Measurements from ENCODE around the gene ERICH2. TPM values are rescaled to one million over a fixed set of nuclear protein-coding genes. Genes with fewer than 3 reads are reported as not detected.

Gene ERICH2
- total and polyA plus RNA-seq, 2 experiments from 2014 or later = 3.5 TPM; not detected in 1

GRCh38 chr2:170836027-170836426, 65.8 kb downstream of the ERICH2 start (continued):
- TF ChIP-seq STAT1 (IDR thresholded peaks at IDR 0.05; ENCODE audit: unreplicated experiment) (no peak), EZH2phosphoT487 (IDR thresholded peaks at IDR 0.05; ENCODE audit: unreplicated experiment) (no peak), CTCF (conservative IDR thresholded peaks at IDR 0.05; ENCODE audit: low read depth in 2 of 2) (no peak), NANOG (IDR thresholded peaks at IDR 0.05; ENCODE audit: borderline replicate concordance) (no peak), POLR2AphosphoS5 (IDR thresholded peaks at IDR 0.05; ENCODE audit: low read depth) (no peak), ZNF114 (CRISPR knock-in tag; IDR thresholded peaks at IDR 0.05) (no peak), EZH2 (IDR thresholded peaks at IDR 0.05; ENCODE audit: low read depth, unreplicated experiment) (no peak)
- TF ChIP-seq, protein P1, sequence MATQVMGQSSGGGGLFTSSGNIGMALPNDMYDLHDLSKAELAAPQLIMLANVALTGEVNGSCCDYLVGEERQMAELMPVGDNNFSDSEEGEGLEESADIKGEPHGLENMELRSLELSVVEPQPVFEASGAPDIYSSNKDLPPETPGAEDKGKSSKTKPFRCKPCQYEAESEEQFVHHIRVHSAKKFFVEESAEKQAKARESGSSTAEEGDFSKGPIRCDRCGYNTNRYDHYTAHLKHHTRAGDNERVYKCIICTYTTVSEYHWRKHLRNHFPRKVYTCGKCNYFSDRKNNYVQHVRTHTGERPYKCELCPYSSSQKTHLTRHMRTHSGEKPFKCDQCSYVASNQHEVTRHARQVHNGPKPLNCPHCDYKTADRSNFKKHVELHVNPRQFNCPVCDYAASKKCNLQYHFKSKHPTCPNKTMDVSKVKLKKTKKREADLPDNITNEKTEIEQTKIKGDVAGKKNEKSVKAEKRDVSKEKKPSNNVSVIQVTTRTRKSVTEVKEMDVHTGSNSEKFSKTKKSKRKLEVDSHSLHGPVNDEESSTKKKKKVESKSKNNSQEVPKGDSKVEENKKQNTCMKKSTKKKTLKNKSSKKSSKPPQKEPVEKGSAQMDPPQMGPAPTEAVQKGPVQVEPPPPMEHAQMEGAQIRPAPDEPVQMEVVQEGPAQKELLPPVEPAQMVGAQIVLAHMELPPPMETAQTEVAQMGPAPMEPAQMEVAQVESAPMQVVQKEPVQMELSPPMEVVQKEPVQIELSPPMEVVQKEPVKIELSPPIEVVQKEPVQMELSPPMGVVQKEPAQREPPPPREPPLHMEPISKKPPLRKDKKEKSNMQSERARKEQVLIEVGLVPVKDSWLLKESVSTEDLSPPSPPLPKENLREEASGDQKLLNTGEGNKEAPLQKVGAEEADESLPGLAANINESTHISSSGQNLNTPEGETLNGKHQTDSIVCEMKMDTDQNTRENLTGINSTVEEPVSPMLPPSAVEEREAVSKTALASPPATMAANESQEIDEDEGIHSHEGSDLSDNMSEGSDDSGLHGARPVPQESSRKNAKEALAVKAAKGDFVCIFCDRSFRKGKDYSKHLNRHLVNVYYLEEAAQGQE (IDR thresholded peaks at IDR 0.05; ENCODE audit: unreplicated experiment) = no peak

DNA sequence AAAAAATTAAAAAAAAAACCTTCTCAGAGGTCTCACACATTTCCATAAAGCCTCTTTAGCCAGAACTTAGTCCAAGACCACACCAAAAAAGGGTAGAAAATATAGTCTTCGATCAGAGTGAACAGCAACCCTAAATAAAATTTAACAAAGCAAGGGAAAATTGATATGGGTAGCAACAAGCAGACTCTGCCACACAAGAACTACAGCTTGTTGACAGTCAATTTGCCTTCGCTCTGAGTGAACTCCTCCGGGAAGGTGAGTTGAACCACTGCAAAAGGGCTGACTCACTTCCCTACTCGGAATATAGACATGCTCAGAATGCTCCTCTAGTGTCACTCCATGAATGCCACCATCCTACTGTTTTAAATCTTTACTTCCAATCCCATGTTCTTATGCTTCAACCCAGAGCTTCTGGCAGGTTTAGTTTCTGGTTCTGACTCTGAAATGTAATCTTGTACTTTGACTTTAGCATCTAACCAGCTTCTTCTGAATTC, 70.6 kb downstream of the ERICH2 start:
- no peak overlapping the region for H3K27ac Mint-ChIP-seq
- H3K4me1 Mint-ChIP-seq = no peaks in the 10 kb centered on the region
- H3K27me3 ChIP-seq (ENCODE audit: insufficient read depth) = no peaks in the 10 kb centered on the region
- H3K36me3 ChIP-seq (ENCODE audit: insufficient read depth) = no peaks in the 10 kb centered on the region
- H3K79me2 ChIP-seq (replicated peaks; ENCODE audit: insufficient read depth) = no peaks in the 10 kb centered on the region
- H3K4me3 Mint-ChIP-seq = no peak overlapping the region
- H3K4me3 ChIP-seq = no peak overlapping the region
- no peaks in the 10 kb centered on the region for H3F3A ChIP-seq (replicated peaks; ENCODE audit: low read depth)
- no peak for ATAC-seq
- peaks cover 2% of the 10 kb centered on the region; the same call in 1 of the 3 replicates for H3K9me3 Mint-ChIP-seq
- no peak for DNase-seq (ENCODE audit: low spot score)
- no peaks in the 10 kb centered on the region for H3K9me2 ChIP-seq (ENCODE audit: insufficient read depth)
- H3K4me1 ChIP-seq (ENCODE audit: insufficient read depth) = no peaks in the 10 kb centered on the region
- 0 out of 3 replicates have a peak, but pooled peaks cover 3% of the 10 kb centered on the region for H3K36me3 Mint-ChIP-seq (ENCODE audit: low read depth)
- H3K27me3 Mint-ChIP-seq (ENCODE audit: insufficient read depth, low read depth, poor library complexity) = peaks cover 2% of the 10 kb centered on the region
- no peak overlapping the region for H3K4me2 ChIP-seq
- H4K20me1 ChIP-seq (replicated peaks; ENCODE audit: insufficient read depth) = no peaks in the 10 kb centered on the region
- no peak overlapping the region for H2AFZ ChIP-seq
- no peak overlapping the region for H3K27ac ChIP-seq (ENCODE audit: low read depth)
- no peak for TF ChIP-seq CREB1 (CRISPR knock-in tag; IDR thresholded peaks at IDR 0.05; ENCODE audit: low read depth)
- no peak for TF ChIP-seq ZNF331 (CRISPR knock-in tag; IDR thresholded peaks at IDR 0.05; ENCODE audit: low read depth)
- TF ChIP-seq ZNF462 (CRISPR knock-in tag; IDR thresholded peaks at IDR 0.05) = no peak
- no peak for TF ChIP-seq NANOG (IDR thresholded peaks at IDR 0.05; ENCODE audit: borderline replicate concordance)
- TF ChIP-seq POLR2AphosphoS5 (IDR thresholded peaks at IDR 0.05; ENCODE audit: low read depth) = no peak
- TF ChIP-seq EZH2phosphoT487 (IDR thresholded peaks at IDR 0.05; ENCODE audit: unreplicated experiment) = no peak
- no peak for TF ChIP-seq EZH2 (IDR thresholded peaks at IDR 0.05; ENCODE audit: low read depth, unreplicated experiment)
- TF ChIP-seq STAT1 (IDR thresholded peaks at IDR 0.05; ENCODE audit: unreplicated experiment) = no peak
